ENCODE measurements around the gene RNU5D-1. TPM values are rescaled to one million over a fixed set of nuclear protein-coding genes. Genes with fewer than 3 reads are reported as not detected.

Gene RNU5D-1
- total RNA-seq, 1 donor from 2014 or later, result not detected

DNA sequence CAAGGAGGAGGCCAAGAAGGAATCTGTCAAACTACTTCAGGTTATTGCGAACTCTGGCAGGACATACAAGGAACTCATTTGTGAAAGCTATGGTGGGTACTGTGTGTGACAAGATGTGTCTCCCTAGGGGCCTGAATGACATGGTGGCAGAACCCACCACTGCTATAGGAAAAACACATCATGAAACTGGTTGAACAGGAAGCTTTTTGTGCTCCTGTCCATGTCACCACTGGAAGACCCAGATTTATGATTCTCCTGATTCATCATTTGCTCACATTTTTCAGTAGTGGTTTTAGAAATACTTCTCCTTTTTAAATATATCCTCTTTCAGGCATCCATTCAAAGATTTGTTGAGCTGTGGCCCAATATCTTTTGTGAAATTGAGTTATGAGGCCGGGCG lies 32.8 kb downstream of the RNU5D-1 start:
- DNase-seq, result no peak

DNA sequence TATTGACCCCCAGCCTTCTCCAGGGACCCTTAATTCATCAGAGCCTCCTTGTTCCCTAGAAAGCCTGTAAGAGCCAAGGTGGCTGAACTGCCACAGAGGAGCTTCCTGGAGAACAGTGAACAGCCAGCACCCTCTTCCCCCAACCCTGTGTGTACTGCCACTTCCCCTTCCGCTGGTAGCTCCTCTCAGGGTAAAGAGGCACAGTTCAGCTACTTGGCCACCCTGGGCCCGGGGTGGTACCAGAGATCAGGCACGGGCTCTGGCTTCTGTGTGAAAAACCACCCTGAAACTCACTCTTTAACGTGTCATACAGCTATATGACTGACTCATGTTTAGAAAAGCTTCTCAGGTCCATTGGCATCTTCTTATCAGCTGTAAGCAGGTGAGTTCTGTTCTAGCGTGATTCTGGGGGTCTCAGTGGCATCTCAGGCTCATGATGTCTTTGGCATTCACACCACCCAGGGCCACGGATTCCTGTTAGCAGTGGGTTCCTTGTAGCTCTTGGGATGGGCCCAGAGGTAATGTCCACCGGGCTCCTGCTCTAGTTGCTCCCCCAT lies 34.1 kb downstream of the RNU5D-1 start:
- no peak for DNase-seq

DNA sequence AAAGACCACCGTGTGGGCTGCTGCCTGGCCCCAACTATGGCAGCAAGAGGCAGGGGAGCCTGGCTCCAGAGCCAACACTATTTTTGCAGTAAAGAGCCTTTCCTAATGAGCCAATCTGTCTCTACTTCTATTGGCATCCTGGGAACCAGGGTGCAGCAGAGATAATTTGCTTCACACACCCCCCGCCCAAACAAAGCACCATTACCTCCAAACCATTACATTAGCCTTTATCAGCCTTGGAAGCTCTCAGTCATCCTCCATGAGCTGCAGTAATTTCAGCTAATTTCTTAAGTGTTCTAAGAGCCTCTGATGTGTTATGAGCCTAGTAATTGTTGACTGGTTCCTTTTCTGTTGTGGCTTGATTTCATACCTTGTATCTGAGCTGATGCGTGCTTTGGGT lies 34.9 kb downstream of the RNU5D-1 start:
- no peak for DNase-seq

DNA sequence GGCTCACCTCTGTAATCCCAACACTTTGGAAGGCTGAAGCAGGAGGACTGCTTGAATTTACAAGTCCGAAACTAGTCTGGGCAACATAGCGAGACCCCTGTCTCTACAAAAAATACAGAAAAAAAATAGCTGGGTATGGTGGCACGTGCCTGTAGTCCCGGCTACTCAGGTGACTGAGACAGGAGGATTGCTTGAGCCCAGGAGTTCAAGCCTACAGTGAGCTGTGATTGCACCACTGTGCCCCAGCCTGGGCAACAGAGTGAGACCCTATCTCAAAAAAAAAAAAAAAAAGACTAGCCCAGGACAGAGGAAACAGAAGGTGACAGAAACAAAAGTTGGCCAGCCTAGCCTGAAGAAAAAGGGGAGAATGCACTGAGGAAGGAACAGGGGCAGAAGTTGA lies 35.3 kb downstream of the RNU5D-1 start:
- no peak for DNase-seq

DNA sequence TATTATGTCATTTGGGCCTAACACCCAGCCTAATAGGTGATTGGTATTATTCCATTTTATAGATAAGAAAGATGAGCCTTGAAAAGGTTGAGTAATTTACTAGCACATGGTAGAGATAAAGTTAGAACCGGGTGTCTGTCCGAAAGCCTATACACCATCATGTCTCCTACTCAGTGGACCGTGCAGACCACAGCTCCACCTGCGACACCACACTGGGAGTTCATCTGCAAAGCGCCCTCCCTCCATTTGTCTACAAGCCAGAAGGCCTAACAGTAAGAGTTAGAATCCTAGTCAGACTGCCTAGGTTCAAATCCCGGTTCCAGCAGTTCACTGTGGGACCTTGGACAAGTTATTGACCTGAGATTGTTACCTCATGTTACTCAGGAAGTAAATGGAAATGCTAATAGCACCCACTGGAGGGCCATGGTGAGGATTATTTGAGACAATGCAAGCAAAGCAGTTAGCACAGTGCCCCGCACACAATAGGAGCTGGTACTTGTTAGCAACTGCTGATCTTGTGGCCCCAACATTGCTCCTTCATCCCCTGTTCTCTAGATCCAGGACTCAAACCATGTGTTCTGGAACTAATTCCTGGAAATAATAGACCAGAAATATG lies 36.0 kb downstream of the RNU5D-1 start:
- DNase-seq, result no peak

DNA sequence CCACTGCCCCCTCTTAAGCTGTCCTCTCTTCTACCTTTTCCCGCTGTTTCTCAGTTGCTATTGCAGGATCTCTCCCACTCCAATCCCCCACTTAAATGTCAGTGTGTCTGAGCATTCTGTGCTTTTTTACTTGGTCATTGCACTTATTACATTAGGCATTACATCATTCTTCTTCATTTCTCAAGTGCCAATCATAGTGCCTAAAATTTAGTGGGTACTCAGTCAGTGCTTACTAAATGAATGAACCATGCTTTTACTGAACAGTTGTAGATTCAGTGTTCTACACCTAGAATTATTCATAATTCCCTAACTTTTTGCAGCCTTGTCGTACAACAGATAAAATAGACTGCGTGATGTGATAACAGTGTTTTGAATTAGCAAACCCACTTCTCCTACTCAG lies 37.1 kb downstream of the RNU5D-1 start:
- DNase-seq, result no peak

DNA sequence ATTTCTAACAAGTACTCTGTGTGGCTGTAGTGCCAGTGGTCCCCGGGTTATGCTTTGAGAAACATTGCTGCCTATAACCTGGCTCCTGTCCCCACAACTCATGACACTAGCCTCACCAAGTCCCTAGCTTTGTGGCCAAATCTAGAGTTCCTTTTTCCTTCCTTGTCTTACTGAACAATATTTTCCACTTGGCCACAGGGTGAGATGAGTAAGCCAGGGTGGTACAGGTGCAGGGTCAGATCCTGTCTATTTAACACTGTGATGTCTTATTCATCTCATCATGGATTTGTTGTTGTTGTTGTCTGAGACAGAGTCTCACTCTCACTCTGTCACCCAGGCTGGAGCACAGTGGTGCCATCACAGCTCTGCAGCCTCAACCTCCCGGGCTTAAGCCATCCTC lies 37.8 kb downstream of the RNU5D-1 start:
- no peak for DNase-seq

DNA sequence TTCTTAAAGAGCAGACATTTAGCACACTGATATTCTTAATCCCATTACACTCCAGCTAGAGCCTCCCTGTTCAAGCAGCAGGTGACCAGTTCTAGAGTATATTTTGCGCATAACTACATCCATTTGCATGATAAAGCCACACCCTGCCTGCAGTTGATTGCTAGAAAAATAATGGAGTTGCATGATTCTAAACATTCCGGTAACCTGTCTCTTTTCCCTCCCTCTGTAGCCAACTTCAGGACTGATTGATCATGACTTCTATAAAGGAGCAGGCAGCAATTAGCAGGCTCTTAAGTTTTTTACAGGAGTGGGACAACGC lies 41.6 kb downstream of the RNU5D-1 start:
- DNase-seq, result no peak

DNA sequence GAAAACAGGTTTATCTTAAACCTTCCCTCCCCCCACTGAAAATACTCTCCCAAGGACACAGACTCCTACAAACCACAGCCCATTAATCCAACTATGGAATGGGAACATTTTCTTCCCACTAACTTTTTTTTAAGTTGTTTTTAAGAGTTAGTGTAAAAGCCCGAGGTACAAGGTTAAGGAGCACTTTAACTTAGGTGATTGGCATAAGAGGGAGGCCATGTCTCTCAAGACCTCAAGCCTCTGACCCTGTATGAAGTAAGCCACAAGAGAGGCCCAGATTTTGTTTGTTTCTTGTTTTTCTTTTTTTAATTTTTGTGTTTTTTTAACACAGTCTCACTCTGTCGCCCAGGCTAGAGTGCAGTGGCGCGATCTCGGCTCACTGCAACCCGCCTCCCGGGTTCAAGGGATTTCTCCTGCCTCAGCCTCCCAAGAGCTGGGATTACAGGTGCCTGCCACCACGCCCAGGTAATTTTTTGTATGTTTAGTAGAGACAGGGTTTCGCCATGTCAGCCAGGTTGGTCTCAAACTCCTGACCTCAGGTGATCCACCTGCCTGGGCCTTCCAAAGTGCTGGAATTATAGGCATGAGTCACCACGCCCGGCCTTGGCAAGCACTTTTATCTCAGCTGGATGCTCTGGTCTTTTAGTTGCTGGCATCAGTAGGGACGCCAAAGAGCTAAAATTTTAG lies 42.1 kb downstream of the RNU5D-1 start:
- no peak for DNase-seq

DNA sequence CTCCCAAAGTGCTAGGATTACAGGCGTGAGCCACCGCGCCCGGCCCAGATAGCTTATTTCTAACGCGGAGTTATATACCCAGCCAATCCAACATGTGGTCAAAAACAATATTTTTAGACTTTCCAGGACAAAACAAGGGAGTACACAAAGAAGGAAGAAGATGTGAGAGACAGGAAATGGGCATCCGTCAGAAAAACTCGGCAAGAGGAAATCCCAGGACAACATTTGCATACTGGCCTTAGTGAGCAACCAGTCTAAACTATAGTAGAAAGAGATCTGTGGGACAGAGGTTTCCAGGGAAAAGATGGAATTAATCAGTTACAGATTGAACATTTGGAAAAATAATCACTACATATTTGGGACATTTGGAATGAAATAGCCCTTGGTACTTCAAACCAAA lies 45.1 kb downstream of the RNU5D-1 start:
- no peak for DNase-seq

- DNase-seq, result no peak
These were observed 45.8 kb downstream of the RNU5D-1 start for GRCh38 chr1:44685218-44685617.

- no peak for DNase-seq
These were observed 46.4 kb downstream of the RNU5D-1 start for GRCh38 chr1:44684525-44684924.

GRCh38 chr1:44682883-44683265 lies 48.1 kb downstream of the RNU5D-1 start:
- no peak for DNase-seq

DNA sequence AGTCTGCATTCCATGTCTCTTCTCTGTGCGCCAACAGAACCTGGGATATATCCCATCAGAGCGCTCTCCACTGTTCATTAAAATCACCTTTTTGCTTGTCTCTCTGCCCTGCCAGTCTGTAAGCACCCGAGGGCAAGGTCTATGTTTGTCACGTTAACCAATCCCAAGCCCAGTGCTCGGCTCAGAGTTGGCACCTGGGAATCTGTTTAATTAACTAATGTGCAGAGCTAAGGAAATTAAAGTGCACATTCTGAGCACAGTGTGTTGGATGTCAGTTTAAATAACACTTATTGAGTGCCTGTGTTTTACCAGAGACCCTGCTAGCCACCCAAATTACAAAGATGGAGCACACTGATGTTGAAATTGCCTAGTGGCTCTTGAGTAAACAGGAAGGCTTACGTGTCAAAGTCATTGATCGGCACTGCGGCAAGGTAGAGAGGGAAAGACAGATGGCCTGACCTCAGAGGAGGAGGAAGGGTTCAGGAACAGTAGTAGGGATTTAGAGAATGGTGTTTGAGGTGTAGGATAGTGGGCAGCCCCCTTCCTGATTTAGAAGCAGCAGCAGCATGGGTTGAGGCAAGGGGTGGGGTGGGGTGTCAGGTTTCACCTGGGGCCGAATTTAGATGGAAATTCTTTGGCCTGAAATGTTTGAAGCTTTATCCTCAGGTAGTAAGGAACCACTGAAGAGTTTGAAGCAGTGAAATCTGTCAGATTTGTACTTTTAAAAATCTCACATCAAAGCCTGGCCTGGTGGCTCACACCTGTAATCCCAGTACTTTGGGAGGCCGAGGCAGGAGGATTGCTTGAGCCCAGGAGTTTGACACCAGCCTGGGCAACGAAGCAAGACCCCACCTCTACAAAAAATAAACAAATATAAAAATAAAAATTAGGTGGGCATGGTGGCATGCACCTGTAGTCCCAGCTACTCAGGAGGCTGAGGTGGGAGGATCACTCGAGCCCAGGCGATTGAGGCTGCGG lies 48.8 kb downstream of the RNU5D-1 start:
- no peak for DNase-seq

Small RNA genes within 50 kb of the gene (small RNA-seq; reads per million reads assigned to genes)
- gene RNU5D-1 (ENCODE audit: low replicate concordance), result 47.6 reads per million, percentile 95 among the genes with 10 or more reads in this experiment
- 8.8 reads per million, percentile 92 among the genes with 10 or more reads in this experiment for gene RNU5F-1 (ENCODE audit: low replicate concordance)
- 93.2 reads per million, percentile 96 among the genes with 10 or more reads in this experiment for gene SNORD38A (ENCODE audit: low replicate concordance)
- not detected for gene SNORD38B (ENCODE audit: low replicate concordance)
- gene SNORD46 (ENCODE audit: low replicate concordance), result 2,688 reads per million, percentile 99 among the genes with 10 or more reads in this experiment
- gene SNORD55 (ENCODE audit: low replicate concordance), result not detected

Other genes with a start within 250 kb of the RNU5D-1 start
- 2.2 TPM for gene TMEM53, start 56.7 kb downstream of the RNU5D-1 start, total RNA-seq
- gene ARMH1, start 56.5 kb downstream of the RNU5D-1 start, total RNA-seq, result 3.6 TPM
- 10.1 TPM for gene KIF2C, start 8.7 kb upstream of the RNU5D-1 start, total RNA-seq
- 1,591 TPM for gene RPS8, start 44.4 kb upstream of the RNU5D-1 start, total RNA-seq
- 0.10 TPM for gene BEST4, start 57.0 kb upstream of the RNU5D-1 start, total RNA-seq
- gene PLK3, start 69.2 kb upstream of the RNU5D-1 start, total RNA-seq, result 26.1 TPM
- gene DYNLT4, start 76.2 kb upstream of the RNU5D-1 start, total RNA-seq, result not detected
- gene BTBD19, start 77.4 kb upstream of the RNU5D-1 start, total RNA-seq, result 3.5 TPM
- gene PTCH2, start 112.1 kb upstream of the RNU5D-1 start, total RNA-seq, result 7.2 TPM